Adrenal gland (tissue), 12 donors: ENCODE measurements around the gene LMO3. TPM values are rescaled to one million over a fixed set of nuclear protein-coding genes. Genes with fewer than 3 reads are reported as not detected.

Experiments
- DNase-seq, 7 donors: peaks; one replicate each; pipeline ENCODE4 v3.0.0-alpha.2; 2019 to 2020
- H3K27ac ChIP-seq, 5 donors: fragments of 200-600 bp; sonication (generic) in 4 of 5; 1 replicate in 3 of 5; 2 replicates in 2 of 5; pipeline versions ENCODE4 v1.5.1 to v1.8.0; 2016 to 2020; ENCODE audit warnings: mild to moderate bottlenecking in 1 of 5
- H3K27me3 ChIP-seq: fragments of 200-600 bp; 2 replicates; pipeline ENCODE4 v1.8.0; 2021
- H3K36me3 ChIP-seq, 2 donors: fragments of 200-600 bp; replicated peaks in 1 of 2; 1 replicate in 1 of 2; 2 replicates in 1 of 2; pipeline versions ENCODE4 v1.5.1 to v1.8.0; 2018 to 2022
- H3K4me1 ChIP-seq, 2 donors: fragments of 200-600 bp; replicated peaks in 1 of 2; 1 replicate in 1 of 2; 2 replicates in 1 of 2; pipeline versions ENCODE4 v1.5.1 to v1.8.0; 2018 to 2021
- H3K4me3 ChIP-seq, 4 donors: fragments of 200-600 bp; sonication (generic) in 3 of 4; one replicate each; pipeline ENCODE4 v1.5.1; 2016 to 2018
- H3K9me3 ChIP-seq, 3 donors: fragments of 200-600 bp; sonication (generic) in 1 of 3; replicated peaks in 1 of 3; 1 replicate in 2 of 3; 2 replicates in 1 of 3; pipeline versions ENCODE4 v1.5.1 to v1.8.0; 2016 to 2021
- CTCF ChIP-seq, 6 experiments: fragments of 450-650 bp in 4 of 6; fragments of 200-600 bp in 2 of 6; sonication (generic) in 1 of 6; IDR thresholded peaks; 1 replicate in 5 of 6; 2 replicates in 1 of 6; pipeline versions ENCODE4 v1.5.1 to v1.8.0; 2016 to 2021; ENCODE audit warnings: antibody characterized with exemption in 6 of 6, mild to moderate bottlenecking in 2 of 6, moderate library complexity in 1 of 6
- POLR2A ChIP-seq, 2 donors: fragments of 450-650 bp; IDR thresholded peaks; one replicate each; pipeline ENCODE4 v1.6.1; 2017; ENCODE audit warnings: antibody characterized with exemption in 2 of 2, mild to moderate bottlenecking in 2 of 2, moderate library complexity in 1 of 2
- WGBS, 4 donors: extraction: QIAGEN DNeasy Blood & Tissue Kit in 2 of 4; methylation state at CpG; one replicate each; pipeline versions ENCODE4 v1.1.5 to v1.1.7; 2013 to 2017; 5-methylcytosine and 5-hydroxymethylcytosine counted together
- intact Hi-C, 2 donors: fragments of 100-400 bp; cut with DNase I; formaldehyde crosslinking; loops; one replicate each; pipeline versions ENCODE4 v1.14.1 to v1.15.0; 2022 to 2023
- polyA plus RNA-seq, 3 donors: library from polyadenylated mRNA; stranded (reverse); fragments of 200-250 nt in 2 of 3; fragments of 350-450 nt in 1 of 3; fragmentation: Illumina TruSeq in 1 of 3; extraction: RNeasy Lipid Tissue Mini Kit (QIAGEN cat#74804) in 1 of 3; gene quantifications; one replicate each; pipeline ENCODE4 v1.2.3, GENCODE V29; 2013 to 2014
- total RNA-seq, 9 donors: library from RNA; depleted of rRNA in 4 of 9; stranded (reverse); fragments of >200 nt in 4 of 9; fragments of 120-200 nt in 1 of 9; fragmentation: NEBNext Ultra II Directional in 1 of 9; extraction: Animal tissue kit (Norgen Biotek cat#: 25700) in 1 of 9; gene quantifications; one replicate each; pipeline versions ENCODE4 v1.1.0 to v1.2.4, GENCODE V29; 2013 to 2023
- donor health status: healthy with polysubstance abuse.
- donor health status: Bipolar disorder and iron deficiency.
- donor health status: DM: yes; HTN: yes; CAD: no.
- donor health status: DM: no; HTN: no; CAD: no.
- donor health status: DM: no; HTN: no; CAD: no.
- donor health status: DM: yes; HTN: yes; CAD: no.

Gene LMO3
- total and polyA plus RNA-seq, 12 donors: 0.89 to 21.8 (median 7.0) TPM

GRCh38 chr12:16622338-16622737, 16.4 kb upstream of the LMO3 start:
- 55 to 77% (median 68%) methylated on average over 2 of the region's 2 CpGs for WGBS, 4 donors
- TF ChIP-seq POLR2A (IDR thresholded peaks at IDR 0.05): no peak
- TF ChIP-seq CTCF (IDR thresholded peaks at IDR 0.05): no peak
- no peaks in the 10 kb centered on the region for H3K36me3 ChIP-seq
- no peak overlapping the region for H3K27ac ChIP-seq
- peaks cover 0 to 3% (median 0%) of the 10 kb centered on the region in 3 donors for H3K9me3 ChIP-seq
- no peak overlapping the region for H3K4me3 ChIP-seq
- DNase-seq: no peak
- H3K27me3 ChIP-seq: no peaks in the 10 kb centered on the region
- no peaks in the 10 kb centered on the region for H3K4me1 ChIP-seq
- intact Hi-C loops: no loop called here

GRCh38 chr12:16619537-16619936, 13.6 kb upstream of the LMO3 start:
- Histone ChIP-seq H3K4me1 (no peaks in the 10 kb centered on the region), H3K27ac (no peak overlapping the region), H3K4me3 (no peak overlapping the region), H3K36me3 (no peaks in the 10 kb centered on the region), H3K27me3 (no peaks in the 10 kb centered on the region), H3K9me3 (peaks cover 0 to 3% (median 0%) of the 10 kb centered on the region in 3 donors)
- TF ChIP-seq CTCF (IDR thresholded peaks at IDR 0.05): no peak
- no peak for TF ChIP-seq POLR2A (IDR thresholded peaks at IDR 0.05)
- no peak for DNase-seq
- intact Hi-C loops: no loop called here

- no peak overlapping the region for H3K27ac ChIP-seq
- H3K36me3 ChIP-seq: no peaks in the 10 kb centered on the region
- TF ChIP-seq POLR2A (IDR thresholded peaks at IDR 0.05): no peak
- no peak for TF ChIP-seq CTCF (IDR thresholded peaks at IDR 0.05)
- intact Hi-C loops: no loop called here
- 38 to 56% (median 52%) methylated on average over 1 of the region's 1 CpG for WGBS, 4 donors
- no peak overlapping the region for H3K4me3 ChIP-seq
- no peaks in the 10 kb centered on the region for H3K27me3 ChIP-seq
- no peak for DNase-seq
- peaks cover 0 to 3% (median 0%) of the 10 kb centered on the region in 3 donors for H3K9me3 ChIP-seq
- no peaks in the 10 kb centered on the region for H3K4me1 ChIP-seq
Observed at GRCh38 chr12:16618256-16618655, 12.3 kb upstream of the LMO3 start.

GRCh38 chr12:16613199-16613598, 7.2 kb upstream of the LMO3 start:
- no peaks in the 10 kb centered on the region for H3K9me3 ChIP-seq
- no peak overlapping the region for H3K27ac ChIP-seq
- intact Hi-C loops: no loop called here
- no peaks in the 10 kb centered on the region for H3K36me3 ChIP-seq
- H3K4me3 ChIP-seq: no peak overlapping the region
- peaks cover 0 to 3% of the 10 kb centered on the region in 2 donors for H3K4me1 ChIP-seq
- DNase-seq: no peak
- no peaks in the 10 kb centered on the region for H3K27me3 ChIP-seq
- no peak for TF ChIP-seq CTCF (IDR thresholded peaks at IDR 0.05)
